SKM-1 treated with dmso at 0.1 percent for 144 hours (cell line): ENCODE measurements around the gene IARS1.

Experiments used
- DNase-seq: peaks from one replicate; lab custom pipeline; 2025; ENCODE audit not compliant: unreplicated experiment; lab: John Stamatoyannopoulos, UW

IARS1 gene

GRCh38 chr9:92293452-92294296, at the start of gene IARS1:
IARS1 (minus strand) TSS chr9:92293697; CDS start chr9:92289419, 4,278 bp downstream.
- peak; percentile 82 for DNase-seq

DNA sequence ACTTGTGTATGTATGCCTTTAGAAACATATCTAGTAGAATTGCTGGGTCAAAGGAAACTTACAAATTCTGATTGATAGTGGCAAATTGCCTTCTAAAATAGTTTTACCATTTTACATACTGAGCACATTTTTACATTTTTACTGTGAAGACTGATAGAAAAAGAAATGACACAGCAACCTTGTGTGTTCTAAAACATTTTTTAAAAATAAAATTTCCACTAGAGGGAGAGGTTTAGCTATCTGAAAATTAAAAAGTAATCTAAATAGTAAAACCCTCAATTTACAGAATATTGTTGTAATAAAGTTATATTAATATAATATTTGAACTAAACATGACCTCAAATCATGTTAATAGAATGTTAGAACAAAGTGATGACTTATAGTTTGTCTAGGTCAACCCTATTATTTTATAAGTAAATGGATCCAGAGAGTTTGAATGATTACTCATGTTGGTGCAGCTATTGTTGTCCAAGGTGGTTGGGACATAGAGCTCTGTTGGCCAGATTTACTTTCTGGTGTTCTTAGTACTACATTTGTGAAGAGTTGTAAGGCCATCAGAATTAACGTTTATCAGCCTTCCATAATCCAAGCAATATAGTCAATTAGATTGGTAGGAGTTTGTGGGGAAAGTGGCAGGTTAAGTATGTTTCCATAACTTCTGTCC, 49.5 kb upstream of the IARS1 start:
- DNase-seq, result no peak

GRCh38 chr9:92341578-92341977, 48.1 kb upstream of the IARS1 start:
- no peak for DNase-seq

DNA sequence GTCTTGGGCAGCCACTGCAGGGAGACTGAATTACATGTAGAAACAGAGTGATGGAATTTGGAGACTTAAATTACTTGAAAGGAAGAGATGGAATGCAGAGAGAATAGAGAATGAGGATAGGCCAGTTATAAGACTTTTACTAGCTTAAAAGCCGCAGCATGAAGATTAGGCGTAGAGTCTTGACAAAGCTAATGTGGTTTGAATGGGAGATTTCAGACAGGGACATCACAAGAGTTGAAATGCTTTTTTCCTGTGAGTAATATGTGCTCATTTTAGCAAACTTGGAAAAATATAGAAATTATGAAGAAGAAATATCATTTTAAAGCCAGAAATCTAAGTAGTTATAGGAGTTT, 39.8 kb upstream of the IARS1 start:
- no peak for DNase-seq

GRCh38 chr9:92332577-92333281, 39.2 kb upstream of the IARS1 start:
- DNase-seq, result no peak

- DNase-seq, result no peak
Measured at GRCh38 chr9:92328225-92328624, 34.7 kb upstream of the IARS1 start.

DNA sequence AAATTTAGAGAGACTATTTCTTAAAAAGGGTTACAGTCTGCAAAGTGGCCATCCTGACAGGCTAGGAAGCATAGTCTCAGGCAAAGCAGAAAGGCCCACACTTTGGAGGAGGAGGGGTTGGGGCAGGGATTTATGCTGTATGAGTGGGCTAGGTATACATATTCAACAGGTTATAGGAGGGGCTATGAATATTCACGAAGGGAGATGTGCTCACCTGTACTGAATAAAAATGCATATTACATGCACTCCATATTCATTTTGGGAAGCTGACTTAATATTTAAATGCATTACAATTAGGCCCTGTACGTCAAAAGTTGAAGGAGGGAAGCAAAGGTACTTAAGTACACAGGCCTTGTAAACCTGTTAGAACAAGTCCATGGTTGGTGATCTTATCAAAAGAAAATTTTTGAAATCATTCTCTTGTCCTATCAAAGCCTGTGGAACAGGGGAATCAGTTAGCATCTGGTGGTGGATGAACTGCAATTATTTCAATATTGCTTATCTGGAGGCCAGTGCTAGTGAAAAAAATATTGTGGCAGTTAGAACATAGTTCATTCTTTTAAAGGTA, 33.9 kb upstream of the IARS1 start:
- DNase-seq, result no peak

GRCh38 chr9:92325991-92326500, 32.5 kb upstream of the IARS1 start:
- DNase-seq, result no peak

GRCh38 chr9:92325269-92325990, 31.9 kb upstream of the IARS1 start, which contains the start of the genes CENPP and NOL8:
CENPP (plus strand) TSS chr9:92325953.
NOL8 (minus strand) TSS chr9:92325350; CDS start chr9:92324161, 1,189 bp downstream.
- peak; percentile 64 for DNase-seq

DNA sequence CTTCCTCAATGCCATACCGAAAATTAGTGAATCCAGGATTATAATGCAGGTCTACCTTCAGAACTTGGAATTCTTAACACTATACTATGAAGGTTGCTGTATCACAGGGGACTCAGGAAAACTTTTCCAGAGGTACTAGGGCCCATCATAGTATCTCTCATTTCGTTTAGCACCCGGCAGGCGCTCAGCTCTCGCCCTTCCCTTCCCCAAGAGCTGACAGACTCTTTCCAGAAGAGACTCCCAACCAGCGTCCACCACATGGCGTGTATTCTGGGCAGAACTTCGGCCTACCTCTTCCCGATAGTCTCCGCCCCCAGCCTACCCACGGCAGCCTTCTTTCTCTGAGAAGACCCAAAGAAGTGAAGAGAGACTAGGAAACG, 31.4 kb upstream of the IARS1 start:
- peak; percentile 36 for DNase-seq

- no peak for DNase-seq
Measured at GRCh38 chr9:92324431-92324830, 30.9 kb upstream of the IARS1 start.

GRCh38 chr9:92315456-92315855, 22.0 kb upstream of the IARS1 start:
- no peak for DNase-seq

GRCh38 chr9:92313624-92314012, 20.1 kb upstream of the IARS1 start:
- no peak for DNase-seq

GRCh38 chr9:92312887-92313623, 19.6 kb upstream of the IARS1 start:
- no peak for DNase-seq

DNA sequence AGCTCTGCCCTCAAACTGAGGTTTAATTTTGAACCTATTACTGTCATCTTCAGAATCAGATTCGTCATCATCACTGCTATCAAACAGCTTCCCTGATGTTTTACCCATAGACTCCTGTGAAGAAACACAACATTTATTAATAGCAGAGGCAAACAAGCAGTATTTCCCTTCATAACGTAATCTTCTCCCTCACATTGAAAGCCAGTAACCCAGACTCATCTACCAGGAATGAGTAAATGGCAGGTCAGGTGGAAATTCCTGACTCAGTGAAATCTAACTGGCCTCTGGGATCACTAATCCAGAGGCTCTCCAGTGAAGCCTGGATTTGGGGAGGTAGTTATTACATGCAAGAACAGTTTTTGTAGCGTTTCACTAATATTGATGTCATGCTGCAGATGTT, 17.1 kb upstream of the IARS1 start:
- DNase-seq, result no peak

- no peak for DNase-seq
Measured at GRCh38 chr9:92308893-92309292, 15.4 kb upstream of the IARS1 start.

DNA sequence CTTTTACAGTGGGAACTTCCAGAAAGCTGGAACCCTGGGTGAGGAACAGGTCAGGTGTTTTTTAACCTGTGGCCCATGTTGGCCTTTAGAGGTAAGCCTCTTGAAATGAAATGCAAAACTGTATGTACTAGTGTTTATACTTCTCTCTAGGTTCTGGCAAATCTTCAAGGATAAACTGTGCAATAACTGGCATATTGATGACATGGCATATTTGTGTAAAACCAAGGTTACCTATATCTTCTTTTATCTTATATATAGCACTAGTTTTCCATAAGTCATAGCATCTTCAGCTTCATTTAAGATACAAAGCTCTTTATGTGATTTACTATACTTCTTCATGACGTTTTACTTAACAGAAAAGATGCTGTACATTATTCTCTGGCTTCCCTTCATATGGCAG, 7.4 kb upstream of the IARS1 start:
- DNase-seq, result no peak

DNA sequence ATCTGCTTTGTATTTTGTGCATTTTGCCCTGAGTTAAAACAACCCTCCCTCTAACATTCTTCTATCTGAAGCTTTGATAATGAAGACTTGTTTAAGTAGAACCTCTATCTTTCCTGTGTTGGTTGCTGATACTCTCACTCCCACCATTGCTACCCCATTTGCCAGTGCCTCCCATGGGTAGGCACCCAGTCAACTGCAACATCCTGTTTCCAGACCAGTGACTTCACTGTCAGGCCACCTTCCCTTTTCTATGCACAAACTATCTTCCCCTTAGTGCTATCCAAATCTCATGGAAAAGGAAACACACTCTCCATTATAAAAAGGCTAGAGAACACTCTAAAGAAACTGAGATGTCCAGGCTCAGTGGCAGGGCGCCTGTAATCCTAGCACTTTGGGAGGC, 5.6 kb upstream of the IARS1 start:
- no peak for DNase-seq

GRCh38 chr9:92298036-92298435, 4.5 kb upstream of the IARS1 start:
- no peak for DNase-seq

DNA sequence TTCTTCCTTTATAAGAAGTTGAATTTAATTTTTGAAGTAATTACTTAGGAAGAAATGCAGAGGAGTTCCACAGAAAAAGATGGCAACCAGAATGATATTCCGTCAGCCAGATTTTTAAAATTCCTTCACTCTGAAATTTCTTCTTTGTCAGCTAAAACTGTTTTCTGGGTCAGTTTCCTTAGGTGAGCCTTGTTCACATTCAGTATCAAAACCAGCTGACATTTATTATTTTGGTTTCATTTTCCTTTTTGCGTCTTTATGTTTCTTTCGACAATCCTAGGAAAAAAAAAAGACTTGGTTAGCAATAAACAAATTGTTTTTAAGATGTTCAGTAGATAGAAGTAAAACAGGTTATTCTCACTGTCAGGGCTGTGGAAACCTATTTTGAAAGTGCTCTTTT, 4.1 kb upstream of the IARS1 start:
- DNase-seq, result no peak
